NCI-H2107 (cell line): ENCODE data around the gene PFKFB4.
"Not testable (repeated sequence)": the region's sequence is repeated elsewhere in the genome, so short reads cannot be mapped to it uniquely, and the experiment has no call there.

ENCODE experiments used
- DNase-seq: peaks from one replicate; lab custom pipeline; 2025; lab: John Stamatoyannopoulos, UW

Gene PFKFB4

GRCh38 chr3:48558493-48559134, 2.0 kb upstream of the PFKFB4 start:
- DNase-seq: no peak

- no peak for DNase-seq
Observed at GRCh38 chr3:48555949-48556795, 431 bp downstream of the PFKFB4 start.

- no peak for DNase-seq
Observed at GRCh38 chr3:48555231-48555948, 1.2 kb downstream of the PFKFB4 start.

DNA sequence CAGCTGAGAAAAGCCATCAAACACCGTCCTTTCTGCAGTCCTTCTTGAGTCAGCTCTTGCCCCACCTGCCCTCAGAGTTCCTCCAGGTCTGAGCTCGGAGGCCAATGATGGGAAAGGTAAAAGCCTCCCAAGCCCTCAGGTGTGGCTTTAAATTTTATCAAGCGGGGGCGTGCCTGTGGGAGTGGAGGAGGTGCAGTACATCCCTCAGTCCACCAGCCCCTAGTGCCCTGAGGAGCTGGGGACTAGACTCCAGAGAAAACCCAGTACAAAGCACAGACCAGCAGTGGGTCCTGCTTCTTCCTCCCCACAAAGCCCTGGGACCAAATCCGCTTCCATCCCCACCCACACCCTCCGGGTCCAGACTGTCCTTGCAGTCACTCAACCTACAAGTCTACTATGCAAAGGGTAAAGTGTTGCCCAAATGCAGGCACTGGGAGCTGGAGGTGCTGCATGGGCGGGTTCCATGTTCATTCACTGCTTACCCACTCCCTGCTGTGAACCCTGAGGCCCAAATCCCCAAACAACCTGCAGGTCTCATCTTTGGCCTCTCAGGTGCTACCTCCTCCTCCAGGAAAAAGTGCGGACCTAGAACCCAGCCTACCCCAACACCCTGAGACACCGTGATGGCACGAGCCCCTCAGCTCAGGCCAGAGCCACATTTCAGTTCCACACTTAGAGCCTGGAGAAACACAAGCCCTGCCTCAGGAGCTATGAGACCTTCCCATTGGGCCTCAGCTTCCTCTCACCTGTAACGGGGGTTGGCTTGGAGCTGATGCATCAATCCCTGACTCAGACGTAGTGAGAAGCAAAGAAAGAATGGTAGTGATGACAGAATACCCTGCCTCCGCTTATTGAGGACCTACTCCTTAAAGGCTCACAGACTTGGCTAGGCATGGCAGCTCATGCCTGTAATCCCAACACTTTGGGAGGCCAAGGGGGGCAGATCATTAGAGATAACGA, 2.4 kb downstream of the PFKFB4 start:
- no peak for DNase-seq

DNA sequence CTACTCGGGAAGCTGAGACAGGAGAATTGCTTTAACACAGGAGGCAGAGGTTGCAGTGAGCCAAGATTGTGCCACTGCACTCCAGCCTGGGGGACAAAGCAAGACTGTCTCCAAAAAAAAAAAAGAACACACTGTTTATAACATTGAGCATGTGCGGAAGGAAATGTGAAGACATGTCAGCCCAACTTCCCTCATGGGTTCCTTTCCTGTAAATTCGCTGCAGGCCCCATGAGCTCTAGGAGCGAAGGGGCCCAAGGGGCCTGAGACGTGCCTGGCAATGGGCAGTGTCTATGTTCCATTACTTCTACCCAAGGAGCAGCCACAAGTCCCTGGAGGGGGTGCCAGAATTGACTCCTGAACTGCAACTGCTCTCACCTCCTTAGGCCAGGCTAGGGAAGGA, 3.2 kb downstream of the PFKFB4 start:
- DNase-seq: no peak

DNA sequence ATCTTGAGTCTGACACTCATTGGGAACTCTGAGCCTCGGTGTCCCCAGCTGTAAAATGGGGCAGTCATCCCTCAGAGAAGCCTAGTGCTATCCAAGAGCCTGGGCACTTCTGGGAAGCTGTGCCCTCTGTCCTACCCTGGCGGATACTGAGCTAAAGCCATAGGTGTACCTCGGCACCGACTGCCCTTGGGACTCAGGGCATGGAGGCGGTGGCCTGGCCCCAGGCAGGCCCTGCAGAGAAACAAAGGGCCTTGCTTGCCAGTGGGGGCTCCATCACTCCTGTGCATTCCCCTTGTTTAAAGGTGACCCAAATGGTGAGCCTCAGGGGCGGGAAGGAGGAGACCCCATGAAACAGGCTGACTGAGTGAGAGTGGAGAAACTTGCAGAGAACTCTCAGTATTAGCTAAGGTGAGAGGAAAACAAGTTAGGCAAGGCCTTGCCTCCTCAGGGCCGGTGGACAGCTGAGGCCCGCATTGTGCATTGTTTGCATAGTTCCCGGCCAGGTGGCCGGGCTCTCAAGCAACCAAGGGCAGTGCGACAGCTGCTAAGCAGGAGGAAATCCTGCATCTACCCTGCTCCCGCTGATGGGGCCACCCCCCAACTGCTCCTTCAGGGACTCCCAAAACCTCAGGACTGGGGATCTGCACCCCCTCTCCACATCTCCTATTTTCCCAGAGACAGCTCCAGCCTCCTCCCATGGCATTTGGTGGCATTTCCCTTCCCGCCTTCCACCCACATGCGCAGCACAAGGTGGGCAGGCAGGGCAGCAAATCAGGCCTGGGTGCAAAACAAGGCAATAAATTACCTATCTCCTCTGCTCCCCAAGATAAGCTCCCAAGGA, 4.3 kb downstream of the PFKFB4 start:
- no peak for DNase-seq

GRCh38 chr3:48551651-48552050, 5.0 kb downstream of the PFKFB4 start:
- not testable (repeated sequence) for DNase-seq

DNA sequence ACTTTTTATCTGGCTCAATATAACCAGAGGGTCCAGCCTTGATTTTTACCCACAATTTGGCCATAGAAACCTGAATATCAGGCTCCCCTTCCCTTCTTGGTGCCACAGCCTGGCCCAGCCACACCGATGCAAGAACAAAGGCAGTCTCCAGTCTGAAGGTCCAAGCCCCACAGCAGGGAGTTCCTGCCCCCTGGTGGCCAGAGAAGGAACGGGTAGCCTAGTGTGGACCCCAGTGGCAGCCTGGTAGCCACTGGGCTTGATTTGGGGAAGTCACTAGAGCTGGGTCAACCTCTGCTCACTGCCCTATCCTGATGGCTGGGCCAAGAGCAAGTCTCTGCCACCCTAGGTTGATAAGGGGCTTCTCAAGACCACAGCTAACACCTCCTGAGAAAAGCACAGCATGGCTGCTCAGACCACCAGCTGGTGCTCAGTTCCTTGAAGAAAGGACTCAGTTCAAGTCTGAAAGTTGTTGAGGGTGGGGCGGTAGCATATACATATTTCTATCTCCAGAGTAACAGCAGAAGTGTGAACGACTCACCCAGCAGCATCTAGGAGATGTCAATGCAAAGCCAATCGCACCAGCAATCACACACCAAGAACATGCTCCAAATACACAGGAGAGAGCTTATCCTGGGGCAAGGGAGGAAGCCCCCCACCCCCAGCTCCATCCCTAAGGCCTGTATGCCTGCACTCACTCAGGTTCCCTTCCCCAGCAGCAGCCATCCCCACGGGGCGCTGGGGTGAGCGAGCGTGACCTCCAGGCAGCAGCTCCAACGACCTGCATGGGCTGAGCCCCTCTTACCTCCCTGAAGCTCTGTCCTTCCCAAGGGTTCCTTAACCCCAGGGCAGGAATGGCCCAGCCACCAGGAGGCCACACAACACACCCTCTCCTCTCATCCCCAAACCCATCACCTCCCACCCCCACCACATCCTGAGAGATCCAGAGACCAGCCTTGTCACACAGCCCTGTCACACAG, 7.6 kb downstream of the PFKFB4 start:
- no peak for DNase-seq

DNA sequence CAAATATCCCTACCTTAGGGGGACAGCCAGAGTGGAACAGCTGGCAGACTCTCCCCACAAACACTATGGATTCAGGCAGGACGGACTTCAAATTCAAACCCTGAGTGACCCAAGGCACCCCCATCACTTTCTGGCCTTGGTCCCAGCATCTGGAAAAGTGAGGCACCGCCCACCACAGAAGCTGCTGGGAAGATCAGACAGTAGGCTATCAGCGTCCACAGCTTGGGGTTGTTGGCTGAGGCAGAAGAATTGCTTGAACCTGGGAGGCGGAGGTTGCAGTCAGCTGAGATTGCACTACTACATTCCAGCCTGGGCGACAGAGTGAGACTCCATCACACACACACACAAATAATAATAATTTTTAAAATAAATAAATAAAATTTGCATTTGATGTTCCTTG, 8.5 kb downstream of the PFKFB4 start:
- DNase-seq: no peak

DNA sequence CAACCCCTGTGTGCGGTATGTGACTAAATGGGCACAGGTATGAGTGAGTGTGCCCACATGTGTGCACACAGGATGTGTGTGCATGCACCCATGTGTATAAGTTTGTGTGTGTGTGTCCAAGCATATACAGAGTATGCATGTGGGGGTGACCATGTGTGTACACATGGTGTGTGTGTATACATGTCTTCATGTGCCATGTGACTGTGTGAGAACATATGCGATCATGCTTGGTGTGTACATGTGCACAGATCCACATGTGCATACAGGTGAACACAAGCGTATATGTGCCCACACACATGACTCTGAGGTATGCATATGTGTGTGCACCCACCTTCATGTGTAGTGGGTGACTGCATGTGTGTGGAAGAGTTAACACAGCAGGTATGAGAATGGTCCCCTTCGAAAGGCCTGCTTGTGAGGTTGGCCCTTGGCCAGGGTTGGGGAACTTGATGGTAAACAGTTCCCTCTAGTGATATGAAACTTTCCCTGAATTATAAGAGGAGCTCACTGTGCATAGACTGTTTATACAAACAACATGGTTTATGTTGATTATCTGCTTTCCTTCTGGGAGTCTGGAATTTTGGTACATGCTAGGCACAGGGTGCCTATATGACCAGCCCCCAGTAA, 10.3 kb downstream of the PFKFB4 start:
- DNase-seq: no peak

GRCh38 chr3:48544141-48544540, 12.5 kb downstream of the PFKFB4 start:
- no peak for DNase-seq

- DNase-seq: no peak
Observed at GRCh38 chr3:48543271-48543866, 13.2 kb downstream of the PFKFB4 start.

DNA sequence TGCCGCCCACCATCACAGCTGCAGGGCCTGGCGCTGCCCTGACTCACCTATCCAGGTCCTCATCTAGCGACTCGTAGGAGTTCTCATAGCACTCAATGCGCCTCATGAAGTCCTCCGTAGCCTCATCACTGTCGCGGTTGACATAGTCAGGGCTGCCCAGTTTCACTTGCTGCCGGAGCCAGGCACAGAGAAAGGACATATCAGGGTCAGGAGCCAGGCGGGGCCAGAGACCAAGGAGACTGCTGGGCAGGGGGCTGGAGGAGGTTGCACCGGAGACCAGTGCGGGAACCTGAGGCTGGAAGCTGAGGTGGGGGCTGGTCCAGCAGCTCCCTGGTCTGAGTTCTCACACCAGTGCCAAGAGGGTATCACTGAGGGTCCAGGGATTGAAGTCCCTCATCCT, 18.2 kb downstream of the PFKFB4 start:
- no peak for DNase-seq

GRCh38 chr3:48536785-48537184, 19.8 kb downstream of the PFKFB4 start:
- no peak for DNase-seq

DNA sequence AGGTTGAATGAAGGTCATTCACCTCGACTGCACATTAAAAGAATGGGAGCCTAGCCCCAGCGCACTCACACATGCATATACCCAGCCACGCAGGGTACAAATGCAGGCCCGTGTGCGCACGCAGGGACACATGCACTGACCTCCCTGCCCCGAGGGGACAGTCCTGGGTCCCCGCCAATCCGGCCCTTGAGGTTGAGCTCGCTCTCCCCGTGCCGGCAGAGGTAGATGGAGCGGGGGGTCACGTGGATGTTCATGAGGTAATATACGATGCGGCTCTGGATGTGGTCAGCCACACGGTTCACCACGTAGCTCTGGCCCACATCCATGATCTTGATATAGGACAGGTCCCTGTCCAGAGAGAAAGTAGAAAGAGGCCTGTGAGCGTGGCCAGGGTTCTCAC, 20.5 kb downstream of the PFKFB4 start:
- DNase-seq: no peak

GRCh38 chr3:48535578-48535977, 21.0 kb downstream of the PFKFB4 start:
- no peak for DNase-seq

- DNase-seq: no peak
Observed at GRCh38 chr3:48532977-48533337, 23.6 kb downstream of the PFKFB4 start.

- no peak for DNase-seq
Observed at GRCh38 chr3:48532271-48532976, 24.2 kb downstream of the PFKFB4 start.
